Ishikawa (cell line): ENCODE data around the gene FRMD5.
A peak's percentile ranks its signal among the peaks of the same experiment; 100 is the strongest.

Source experiments
- CEBPB ChIP-seq: IDR thresholded peaks from 2 replicates; pipeline ENCODE4 v1.6.1; 2012
- CREB1 ChIP-seq: IDR thresholded peaks from 2 replicates; pipeline ENCODE4 v1.6.1; 2012; ENCODE audit warnings: low read depth
- EGR1 ChIP-seq: IDR thresholded peaks from 2 replicates; pipeline ENCODE4 v1.6.1; 2012
- EP300 ChIP-seq: IDR thresholded peaks from 2 replicates; pipeline ENCODE4 v1.6.1; 2012; ENCODE audit warnings: borderline replicate concordance
- FOXM1 ChIP-seq: IDR thresholded peaks from 2 replicates; pipeline ENCODE4 v1.6.1; 2012; ENCODE audit warnings: low read depth, borderline replicate concordance
- NFIC ChIP-seq: IDR thresholded peaks from 2 replicates; pipeline ENCODE4 v1.6.1; 2012
- RAD21 ChIP-seq: IDR thresholded peaks from 2 replicates; pipeline ENCODE4 v1.6.1; 2012; ENCODE audit warnings: low read depth
- TAF1 ChIP-seq: IDR thresholded peaks from 2 replicates; pipeline ENCODE4 v1.6.1; 2012; ENCODE audit warnings: low read depth, mild to moderate bottlenecking
- TCF12 ChIP-seq: IDR thresholded peaks from 2 replicates; pipeline ENCODE4 v1.6.1; 2012; ENCODE audit warnings: low read depth
- TEAD4 ChIP-seq: IDR thresholded peaks from 2 replicates; pipeline ENCODE4 v1.6.1; 2012
- YY1 ChIP-seq: IDR thresholded peaks from 2 replicates; pipeline ENCODE4 v1.6.1; 2012; ENCODE audit warnings: low read depth
- ZBTB7A ChIP-seq: IDR thresholded peaks from 2 replicates; pipeline ENCODE4 v1.6.1; 2012; ENCODE audit warnings: low read depth
- TF ChIP-seq, protein P1 (sequence below): IDR thresholded peaks from 2 replicates; pipeline ENCODE4 v1.6.1; 2012
- TF ChIP-seq, protein P2 (sequence below): IDR thresholded peaks from 2 replicates; pipeline ENCODE4 v1.6.1; 2012
- TF ChIP-seq, protein P3 (sequence below): IDR thresholded peaks from 2 replicates; pipeline ENCODE4 v1.6.1; 2012; ENCODE audit warnings: low read depth, mild to moderate bottlenecking

The FRMD5 gene

DNA sequence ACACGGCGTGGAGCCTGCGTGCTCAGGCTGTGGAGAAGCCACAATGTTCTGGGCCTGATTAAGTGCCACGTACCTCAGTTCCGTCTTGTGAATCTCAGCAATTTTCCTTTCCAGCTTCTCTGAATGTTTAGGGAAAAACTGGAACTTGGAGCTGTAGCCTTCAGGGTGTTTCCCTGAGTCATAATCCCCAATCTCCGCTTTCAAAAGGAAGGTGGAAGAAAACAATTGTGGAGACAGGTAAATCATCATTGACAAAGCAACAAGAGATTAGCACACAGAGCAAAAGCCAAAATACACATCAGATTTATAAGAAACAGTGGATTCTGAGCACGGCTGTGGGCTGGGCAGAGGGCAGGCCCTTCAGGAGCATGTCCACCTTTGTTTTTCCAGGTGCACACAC lies 289.3 kb downstream of the FRMD5 start:
- TF ChIP-seq TEAD4 (no peak), TCF12 (no peak), ZBTB7A (no peak), RAD21 (no peak), YY1 (no peak), NFIC (no peak), CEBPB (no peak), CREB1 (no peak), EP300 (no peak), FOXM1 (no peak), EGR1 (no peak), TAF1 (no peak)
- TF ChIP-seq, protein P1, sequence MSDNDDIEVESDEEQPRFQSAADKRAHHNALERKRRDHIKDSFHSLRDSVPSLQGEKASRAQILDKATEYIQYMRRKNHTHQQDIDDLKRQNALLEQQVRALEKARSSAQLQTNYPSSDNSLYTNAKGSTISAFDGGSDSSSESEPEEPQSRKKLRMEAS: no peak
- TF ChIP-seq, protein P2, sequence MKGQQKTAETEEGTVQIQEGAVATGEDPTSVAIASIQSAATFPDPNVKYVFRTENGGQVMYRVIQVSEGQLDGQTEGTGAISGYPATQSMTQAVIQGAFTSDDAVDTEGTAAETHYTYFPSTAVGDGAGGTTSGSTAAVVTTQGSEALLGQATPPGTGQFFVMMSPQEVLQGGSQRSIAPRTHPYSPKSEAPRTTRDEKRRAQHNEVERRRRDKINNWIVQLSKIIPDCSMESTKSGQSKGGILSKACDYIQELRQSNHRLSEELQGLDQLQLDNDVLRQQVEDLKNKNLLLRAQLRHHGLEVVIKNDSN: no peak
- TF ChIP-seq, protein P3, sequence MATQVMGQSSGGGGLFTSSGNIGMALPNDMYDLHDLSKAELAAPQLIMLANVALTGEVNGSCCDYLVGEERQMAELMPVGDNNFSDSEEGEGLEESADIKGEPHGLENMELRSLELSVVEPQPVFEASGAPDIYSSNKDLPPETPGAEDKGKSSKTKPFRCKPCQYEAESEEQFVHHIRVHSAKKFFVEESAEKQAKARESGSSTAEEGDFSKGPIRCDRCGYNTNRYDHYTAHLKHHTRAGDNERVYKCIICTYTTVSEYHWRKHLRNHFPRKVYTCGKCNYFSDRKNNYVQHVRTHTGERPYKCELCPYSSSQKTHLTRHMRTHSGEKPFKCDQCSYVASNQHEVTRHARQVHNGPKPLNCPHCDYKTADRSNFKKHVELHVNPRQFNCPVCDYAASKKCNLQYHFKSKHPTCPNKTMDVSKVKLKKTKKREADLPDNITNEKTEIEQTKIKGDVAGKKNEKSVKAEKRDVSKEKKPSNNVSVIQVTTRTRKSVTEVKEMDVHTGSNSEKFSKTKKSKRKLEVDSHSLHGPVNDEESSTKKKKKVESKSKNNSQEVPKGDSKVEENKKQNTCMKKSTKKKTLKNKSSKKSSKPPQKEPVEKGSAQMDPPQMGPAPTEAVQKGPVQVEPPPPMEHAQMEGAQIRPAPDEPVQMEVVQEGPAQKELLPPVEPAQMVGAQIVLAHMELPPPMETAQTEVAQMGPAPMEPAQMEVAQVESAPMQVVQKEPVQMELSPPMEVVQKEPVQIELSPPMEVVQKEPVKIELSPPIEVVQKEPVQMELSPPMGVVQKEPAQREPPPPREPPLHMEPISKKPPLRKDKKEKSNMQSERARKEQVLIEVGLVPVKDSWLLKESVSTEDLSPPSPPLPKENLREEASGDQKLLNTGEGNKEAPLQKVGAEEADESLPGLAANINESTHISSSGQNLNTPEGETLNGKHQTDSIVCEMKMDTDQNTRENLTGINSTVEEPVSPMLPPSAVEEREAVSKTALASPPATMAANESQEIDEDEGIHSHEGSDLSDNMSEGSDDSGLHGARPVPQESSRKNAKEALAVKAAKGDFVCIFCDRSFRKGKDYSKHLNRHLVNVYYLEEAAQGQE: no peak

DNA sequence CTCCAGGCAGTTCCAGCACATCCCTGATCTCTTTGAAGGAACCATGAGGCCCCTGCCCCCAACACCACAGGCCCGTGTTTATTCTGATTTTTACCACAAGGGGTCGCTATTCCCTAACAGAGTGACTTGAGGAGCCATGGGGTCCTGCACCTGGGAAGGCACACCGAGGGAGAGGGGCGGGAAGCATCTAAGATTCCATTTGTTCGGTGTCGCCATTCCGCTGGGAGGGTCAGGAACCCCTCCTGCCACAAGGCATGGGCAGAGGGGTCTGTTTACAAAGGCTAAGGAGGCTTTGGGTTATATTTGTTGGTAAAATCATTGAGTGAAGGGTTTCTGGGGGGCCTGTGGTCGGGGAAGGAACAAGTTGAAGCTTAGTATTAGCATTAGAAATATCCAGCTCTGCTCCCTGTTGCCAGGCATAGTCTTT lies 291.2 kb downstream of the FRMD5 start:
- TF ChIP-seq, protein P1: 0 out of 2 replicates have a peak, but pooled peaks have one; percentile 32
- TF ChIP-seq, protein P3: no peak
- TF ChIP-seq RAD21: peak; percentile 96

DNA sequence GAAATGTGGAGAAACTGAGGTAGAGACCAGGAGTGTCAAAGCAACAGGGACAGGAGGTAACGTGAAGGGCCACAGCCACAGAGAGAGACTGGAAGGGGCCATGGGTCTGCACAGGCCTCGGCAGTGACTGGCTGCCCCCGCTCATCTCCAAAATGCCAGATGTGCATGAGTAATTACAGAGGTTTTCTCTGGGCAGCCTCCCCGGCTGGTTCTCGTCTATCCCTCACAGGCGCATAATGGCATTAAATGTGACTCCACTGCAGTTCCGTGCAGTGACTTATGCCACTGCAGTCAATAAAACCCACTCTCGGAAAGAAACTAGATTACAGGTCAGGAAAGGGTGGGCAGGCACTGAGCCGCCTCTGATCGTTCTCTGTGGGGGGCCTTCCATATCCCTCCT lies 293.6 kb downstream of the FRMD5 start:
- no peak for TF ChIP-seq FOXM1
- TF ChIP-seq RAD21: no peak
- no peak for TF ChIP-seq YY1

DNA sequence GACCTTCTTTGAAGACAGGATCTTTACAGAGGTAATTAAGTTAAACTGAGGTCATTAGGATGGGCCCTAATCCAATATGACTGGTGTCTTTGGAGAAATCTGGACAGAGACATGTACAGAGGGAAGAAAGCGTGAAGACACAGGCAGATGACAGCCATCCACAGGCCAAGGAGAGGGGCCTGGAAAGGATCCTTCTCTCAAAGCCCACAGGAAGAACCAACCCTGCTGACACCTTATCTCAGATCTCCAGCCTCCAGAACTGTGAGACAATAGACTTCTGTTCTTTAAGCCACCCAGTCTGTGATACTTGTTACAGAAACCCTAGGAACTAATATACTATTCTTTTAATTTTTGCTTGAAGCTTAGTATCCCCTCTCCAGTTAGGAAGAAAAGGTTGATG lies 294.1 kb downstream of the FRMD5 start:
- TF ChIP-seq RAD21 (no peak), CREB1 (no peak), YY1 (no peak), CEBPB (no peak), NFIC (no peak), FOXM1 (no peak), ZBTB7A (no peak), TEAD4 (no peak)
- TF ChIP-seq, protein P1: no peak
- TF ChIP-seq, protein P3: no peak

GRCh38 chr15:43899928-43900327 lies 295.1 kb downstream of the FRMD5 start:
- no peak for TF ChIP-seq RAD21
- TF ChIP-seq, protein P3: no peak
- TF ChIP-seq, protein P1: no peak
- no peak for TF ChIP-seq FOXM1
- no peak for TF ChIP-seq TAF1
- TF ChIP-seq NFIC: no peak
- TF ChIP-seq TEAD4: no peak
- TF ChIP-seq CEBPB: no peak
- TF ChIP-seq YY1: no peak
- TF ChIP-seq ZBTB7A: no peak
- no peak for TF ChIP-seq EGR1
- TF ChIP-seq, protein P2: no peak
- no peak for TF ChIP-seq EP300
- no peak for TF ChIP-seq CREB1
- no peak for TF ChIP-seq TCF12
